SU-DHL-6 (cell line): ENCODE measurements around the gene LCP1.

Source experiments
- CTCF ChIP-seq: fragments of 200-600 bp; sonication (generic); IDR thresholded peaks from one replicate; pipeline ENCODE4 v1.5.1; 2017; ENCODE audit warnings: antibody characterized with exemption, mild to moderate bottlenecking, low read length, moderate library complexity; ENCODE audit not compliant: insufficient read depth, poor library complexity, severe bottlenecking
- EZH2phosphoT487 ChIP-seq: fragments of 200-600 bp; sonication (generic), shearing (Covaris generic); conservative IDR thresholded peaks from 2 replicates; pipeline ENCODE4 v1.6.1; 2018; ENCODE audit warnings: mild to moderate bottlenecking, antibody characterized with exemption, low read length, moderate library complexity, mixed read lengths

GRCh38 chr13:46178143-46178542, 3.8 kb downstream of the LCP1 start:
- TF ChIP-seq CTCF (no peak), EZH2phosphoT487 (no peak)
